CD4-positive, CD25-positive, alpha-beta regulatory T cell (primary cell): ENCODE results near the gene LAMC2. TPM values are rescaled to one million over a fixed set of nuclear protein-coding genes. Genes with fewer than 3 reads are reported as not detected.

Experiments
- ATAC-seq, 2 donors: fragments of 150-1000 bp; cut with Tn5 transposase; one replicate each; pipeline ENCODE4 v1.10.0; 2021; ENCODE audit warnings: low read depth in 2 of 2, moderate number of reproducible peaks in 2 of 2, moderate library complexity in 1 of 2
- DNase-seq, 3 donors: peaks; one replicate each; pipeline versions ENCODE4 v3.0.0 to v3.0.0-alpha.2; 2012 to 2022; ENCODE audit warnings: mixed read lengths in 1 of 3
- H3K27ac ChIP-seq: one replicate; pipeline ENCODE4 v1.7.0; 2013; ENCODE audit warnings: mild to moderate bottlenecking, low read length; ENCODE audit not compliant: insufficient read depth, poor library complexity, severe bottlenecking
- H3K27me3 ChIP-seq: one replicate; pipeline ENCODE4 v1.7.0; 2013; ENCODE audit warnings: low read length; ENCODE audit not compliant: control insufficient read depth, insufficient read depth
- H3K36me3 ChIP-seq: one replicate; pipeline ENCODE4 v1.7.0; 2013; ENCODE audit warnings: mild to moderate bottlenecking, low read length, moderate library complexity; ENCODE audit not compliant: control insufficient read depth, insufficient read depth
- H3K4me1 ChIP-seq: 2 replicates; pipeline ENCODE4 v1.7.0; 2013; ENCODE audit warnings: mild to moderate bottlenecking, low read length; ENCODE audit not compliant: insufficient read depth, control insufficient read depth, poor library complexity, severe bottlenecking
- H3K4me3 ChIP-seq: one replicate; pipeline ENCODE4 v1.7.0; 2013; ENCODE audit warnings: low read depth, mild to moderate bottlenecking, low read length, moderate library complexity
- H3K9me3 ChIP-seq, 2 experiments: 1 replicate in 1 of 2; 2 replicates in 1 of 2; pipeline ENCODE4 v1.7.0; 2013; ENCODE audit warnings: low read length in 2 of 2, mild to moderate bottlenecking in 1 of 2, moderate library complexity in 1 of 2; ENCODE audit not compliant: control insufficient read depth in 2 of 2
- H3K27ac Mint-ChIP-seq, 3 donors: one replicate each; pipeline ENCODE4 v1.8.0; 2020 to 2022; ENCODE audit warnings: mild to moderate bottlenecking in 3 of 3, mixed read lengths in 3 of 3, moderate library complexity in 2 of 3
- H3K27me3 Mint-ChIP-seq: one replicate; pipeline ENCODE4 v1.8.0; 2022; ENCODE audit warnings: mild to moderate bottlenecking, mixed read lengths
- H3K36me3 Mint-ChIP-seq: one replicate; pipeline ENCODE4 v1.8.0; 2020; ENCODE audit warnings: mixed read lengths
- H3K4me1 Mint-ChIP-seq, 4 donors: one replicate each; pipeline ENCODE4 v1.8.0; 2020 to 2022; ENCODE audit warnings: mixed read lengths in 4 of 4, mild to moderate bottlenecking in 1 of 4
- H3K4me3 Mint-ChIP-seq, 4 donors: one replicate each; pipeline ENCODE4 v1.8.0; 2020 to 2022; ENCODE audit warnings: mild to moderate bottlenecking in 4 of 4, mixed read lengths in 4 of 4, moderate library complexity in 3 of 4
- H3K9me3 Mint-ChIP-seq, 7 donors: one replicate each; pipeline ENCODE4 v1.8.0; 2020 to 2022; ENCODE audit warnings: mixed read lengths in 7 of 7, mild to moderate bottlenecking in 3 of 7, moderate library complexity in 2 of 7
- polyA plus RNA-seq, 4 donors: library from polyadenylated mRNA; unstranded; fragments of 300-500 nt; fragmentation: Illumina TruSeq; gene quantifications; one replicate each; pipeline ENCODE4 v1.2.3, GENCODE V29; 2021
- total RNA-seq: library from RNA; stranded (reverse); gene quantifications from one replicate; pipeline ENCODE4 v1.2.3, GENCODE V29; 2022

The LAMC2 gene
- total and polyA plus RNA-seq, 5 donors from 2014 or later: not detected

DNA sequence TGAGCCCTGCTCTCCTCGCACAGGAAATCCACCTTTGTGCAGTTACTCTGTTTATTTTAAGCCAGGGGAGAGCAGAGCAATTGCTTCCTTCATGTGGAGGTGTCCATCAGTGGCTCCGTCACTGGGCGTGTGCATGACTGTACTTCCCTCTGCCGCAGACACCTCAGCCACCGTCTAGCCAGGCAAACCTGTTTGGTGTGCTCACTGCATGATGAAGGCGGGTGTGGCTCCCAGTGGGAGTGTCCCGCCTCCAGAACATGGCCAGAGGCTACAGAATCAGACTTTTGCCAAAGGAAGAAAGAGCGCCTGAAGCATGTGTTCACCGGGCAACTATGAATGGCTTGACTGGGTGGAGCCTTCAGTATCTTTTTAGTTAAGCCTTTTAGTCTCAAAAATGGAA, 26.1 kb upstream of the LAMC2 start:
- no peaks in the 10 kb centered on the region for H3K36me3 ChIP-seq
- H3K4me1 ChIP-seq: no peaks in the 10 kb centered on the region
- no peak overlapping the region for H3K4me3 Mint-ChIP-seq
- ATAC-seq (no peak), DNase-seq (no peak)
- H3K27ac Mint-ChIP-seq: no peak overlapping the region
- no peaks in the 10 kb centered on the region for H3K36me3 Mint-ChIP-seq
- H3K9me3 ChIP-seq: no peaks in the 10 kb centered on the region
- H3K27me3 ChIP-seq: no peaks in the 10 kb centered on the region
- peaks cover 4% of the 10 kb centered on the region for H3K27me3 Mint-ChIP-seq
- H3K27ac ChIP-seq: no peak overlapping the region
- peaks cover 0 to 1% (median 0%) of the 10 kb centered on the region in 7 donors for H3K9me3 Mint-ChIP-seq
- H3K4me3 ChIP-seq: no peak overlapping the region
- no peaks in the 10 kb centered on the region for H3K4me1 Mint-ChIP-seq

DNA sequence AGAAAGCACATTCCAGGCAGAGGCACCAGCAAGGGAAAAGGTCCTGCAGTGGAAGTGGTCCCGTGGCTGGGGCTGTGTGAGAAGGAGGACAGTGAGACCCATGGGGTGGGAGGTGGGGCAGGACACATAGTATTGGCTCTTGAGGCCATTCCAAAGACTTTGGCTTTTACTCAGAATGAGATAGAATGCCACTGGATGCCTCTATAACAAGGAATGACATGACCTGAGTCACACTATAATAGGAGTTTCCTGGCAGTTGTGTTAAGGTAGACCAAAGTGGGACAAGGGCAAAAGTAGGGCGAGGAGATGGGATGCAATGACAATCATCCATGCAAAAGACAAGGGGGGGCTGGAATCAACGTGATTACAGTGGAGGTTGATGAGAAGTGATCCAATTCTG, 24.7 kb upstream of the LAMC2 start:
- no peaks in the 10 kb centered on the region for H3K4me1 Mint-ChIP-seq
- Histone ChIP-seq H3K36me3 (no peaks in the 10 kb centered on the region), H3K4me3 (no peak overlapping the region), H3K9me3 (no peaks in the 10 kb centered on the region), H3K4me1 (no peaks in the 10 kb centered on the region), H3K27ac (no peak overlapping the region), H3K27me3 (no peaks in the 10 kb centered on the region)
- DNase-seq (no peak), ATAC-seq (no peak)
- peaks cover 4% of the 10 kb centered on the region for H3K27me3 Mint-ChIP-seq
- no peaks in the 10 kb centered on the region for H3K36me3 Mint-ChIP-seq
- no peak overlapping the region for H3K4me3 Mint-ChIP-seq
- H3K27ac Mint-ChIP-seq: no peak overlapping the region
- peaks cover 0 to 1% (median 0%) of the 10 kb centered on the region in 7 donors for H3K9me3 Mint-ChIP-seq

DNA sequence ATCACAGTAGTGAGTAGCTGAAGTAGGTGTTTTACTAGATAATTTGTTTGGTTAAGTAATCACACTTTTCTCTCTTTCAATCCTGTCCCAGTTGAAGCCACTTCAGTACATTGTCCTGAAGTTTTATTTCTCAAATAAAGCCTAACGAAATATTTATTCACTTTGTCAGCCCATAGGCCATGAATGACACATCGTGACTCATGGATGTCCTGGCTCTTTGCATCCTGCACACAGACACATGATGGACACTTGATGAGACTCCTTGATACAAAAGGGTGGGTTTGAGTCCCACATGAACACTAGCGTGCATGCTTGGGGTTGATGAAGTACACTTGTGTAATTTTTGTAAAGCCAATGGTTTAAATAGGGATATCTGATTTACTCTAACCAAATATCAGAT, 22.7 kb upstream of the LAMC2 start:
- Histone ChIP-seq H3K4me3 (no peak overlapping the region), H3K27me3 (no peaks in the 10 kb centered on the region), H3K27ac (no peak overlapping the region), H3K9me3 (no peaks in the 10 kb centered on the region), H3K36me3 (no peaks in the 10 kb centered on the region), H3K4me1 (no peaks in the 10 kb centered on the region)
- H3K9me3 Mint-ChIP-seq: peaks cover 0 to 1% (median 0%) of the 10 kb centered on the region in 7 donors
- ATAC-seq (no peak), DNase-seq (no peak)
- H3K4me1 Mint-ChIP-seq: no peaks in the 10 kb centered on the region
- peaks cover 3% of the 10 kb centered on the region for H3K27me3 Mint-ChIP-seq
- no peaks in the 10 kb centered on the region for H3K36me3 Mint-ChIP-seq
- no peak overlapping the region for H3K4me3 Mint-ChIP-seq
- no peak overlapping the region for H3K27ac Mint-ChIP-seq

DNA sequence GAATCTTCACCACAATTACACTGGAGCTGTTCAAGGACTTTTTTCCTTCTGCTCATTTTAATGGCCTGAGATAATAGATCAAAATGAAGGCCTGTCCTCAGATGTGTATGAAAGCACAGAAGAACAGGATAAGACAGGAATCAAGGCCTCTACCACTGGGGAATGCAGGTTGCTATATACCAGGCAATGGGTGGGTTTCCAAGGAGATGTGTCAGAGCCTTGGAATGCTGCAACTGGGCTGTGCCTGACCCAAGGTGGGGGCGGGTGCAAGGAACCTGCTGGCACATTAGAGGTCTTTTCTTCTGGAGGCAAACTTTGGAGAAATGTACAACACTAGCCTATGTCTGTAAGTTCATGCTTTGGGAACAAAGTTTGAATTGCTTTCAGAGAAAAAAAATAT, 21.7 kb upstream of the LAMC2 start:
- Mint-ChIP-seq H3K4me1 (no peaks in the 10 kb centered on the region), H3K27me3 (no peaks in the 10 kb centered on the region), H3K27ac (no peak overlapping the region), H3K4me3 (no peak overlapping the region), H3K36me3 (no peaks in the 10 kb centered on the region), H3K9me3 (peaks cover 0 to 1% (median 0%) of the 10 kb centered on the region in 7 donors)
- Histone ChIP-seq H3K27ac (no peak overlapping the region), H3K9me3 (no peaks in the 10 kb centered on the region), H3K36me3 (no peaks in the 10 kb centered on the region), H3K4me3 (no peak overlapping the region), H3K27me3 (no peaks in the 10 kb centered on the region), H3K4me1 (no peaks in the 10 kb centered on the region)
- DNase-seq (no peak), ATAC-seq (no peak)

DNA sequence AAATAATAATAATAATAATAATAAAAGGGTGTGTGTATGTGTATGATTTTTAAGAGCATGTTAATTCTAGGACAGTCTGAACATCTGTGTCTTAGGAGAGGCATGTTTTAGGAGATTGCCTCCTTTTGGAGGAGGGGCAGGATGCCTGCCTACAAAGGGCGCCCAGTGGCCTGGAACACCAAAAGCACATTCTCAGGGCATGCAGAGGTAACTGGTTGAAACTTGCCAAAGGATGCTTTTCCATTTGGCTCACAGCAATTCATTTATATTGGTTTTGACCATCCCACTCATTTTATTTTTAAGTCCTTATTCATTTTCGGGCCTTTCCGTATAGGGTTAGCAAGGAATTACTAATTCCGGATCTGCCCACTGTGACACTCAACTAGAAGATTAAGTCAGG, 21.1 kb upstream of the LAMC2 start:
- Histone ChIP-seq H3K27me3 (no peaks in the 10 kb centered on the region), H3K27ac (no peak overlapping the region), H3K9me3 (no peaks in the 10 kb centered on the region), H3K36me3 (no peaks in the 10 kb centered on the region), H3K4me1 (no peaks in the 10 kb centered on the region), H3K4me3 (no peak overlapping the region)
- ATAC-seq (no peak), DNase-seq (no peak)
- Mint-ChIP-seq H3K4me1 (no peaks in the 10 kb centered on the region), H3K9me3 (peaks cover 0 to 1% (median 0%) of the 10 kb centered on the region in 7 donors), H3K4me3 (no peak overlapping the region), H3K27me3 (peaks cover 2% of the 10 kb centered on the region), H3K27ac (no peak overlapping the region), H3K36me3 (no peaks in the 10 kb centered on the region)

DNA sequence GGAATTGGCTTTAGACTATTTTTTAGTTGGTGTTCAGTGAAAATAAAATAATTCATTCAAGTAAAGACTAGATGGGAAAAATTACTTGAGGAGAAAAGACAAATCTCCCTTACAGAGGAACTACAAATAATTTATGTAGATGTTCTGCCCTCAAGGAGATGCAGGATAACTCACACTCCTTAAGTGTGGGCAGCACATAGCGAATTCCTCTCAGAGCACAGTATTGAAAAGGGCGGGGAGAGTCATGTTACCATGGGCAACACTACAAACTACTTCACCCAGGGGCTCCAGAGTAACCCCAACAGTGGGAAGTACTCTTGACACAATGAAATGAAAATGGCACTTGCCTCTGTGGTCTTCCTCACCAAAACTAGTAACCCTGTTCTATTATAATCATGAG, 20.6 kb upstream of the LAMC2 start:
- Histone ChIP-seq H3K27ac (no peak overlapping the region), H3K9me3 (no peaks in the 10 kb centered on the region), H3K27me3 (no peaks in the 10 kb centered on the region), H3K4me1 (no peaks in the 10 kb centered on the region), H3K4me3 (no peak overlapping the region), H3K36me3 (no peaks in the 10 kb centered on the region)
- H3K4me1 Mint-ChIP-seq: no peaks in the 10 kb centered on the region
- ATAC-seq (no peak), DNase-seq (no peak)
- no peak overlapping the region for H3K27ac Mint-ChIP-seq
- H3K27me3 Mint-ChIP-seq: peaks cover 5% of the 10 kb centered on the region
- H3K4me3 Mint-ChIP-seq: no peak overlapping the region
- H3K9me3 Mint-ChIP-seq: peaks cover 0 to 1% (median 0%) of the 10 kb centered on the region in 7 donors
- H3K36me3 Mint-ChIP-seq: no peaks in the 10 kb centered on the region

DNA sequence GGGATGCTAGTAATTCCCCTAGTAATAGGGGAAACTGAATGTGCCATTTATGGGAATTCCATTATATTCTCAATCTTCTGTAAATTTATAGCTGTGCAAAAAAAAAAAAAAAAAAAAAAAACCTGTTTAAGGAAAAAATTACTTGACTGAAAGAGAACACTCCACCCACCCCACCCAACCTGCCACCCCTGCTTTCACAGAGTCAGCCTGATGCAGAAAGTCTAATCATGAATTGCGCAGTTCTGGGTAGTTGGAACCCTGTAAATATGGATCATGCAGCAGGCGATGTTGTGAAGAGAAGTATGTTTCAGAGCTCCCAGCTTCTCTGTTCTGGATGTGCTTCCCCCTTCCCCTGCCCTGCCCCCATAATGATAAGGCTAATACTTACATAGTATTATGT, 19.6 kb upstream of the LAMC2 start:
- H3K4me3 ChIP-seq: no peak overlapping the region
- no peak for DNase-seq
- no peaks in the 10 kb centered on the region for H3K27me3 ChIP-seq
- no peaks in the 10 kb centered on the region for H3K36me3 ChIP-seq
- no peaks in the 10 kb centered on the region for H3K4me1 ChIP-seq
- no peak overlapping the region for H3K27ac ChIP-seq
- ATAC-seq: no peak
- no peak overlapping the region for H3K27ac Mint-ChIP-seq
- H3K9me3 ChIP-seq: no peaks in the 10 kb centered on the region
- peaks cover 0 to 1% (median 0%) of the 10 kb centered on the region in 7 donors for H3K9me3 Mint-ChIP-seq
- H3K4me3 Mint-ChIP-seq: no peak overlapping the region
- H3K27me3 Mint-ChIP-seq: peaks cover 9% of the 10 kb centered on the region
- H3K36me3 Mint-ChIP-seq: no peaks in the 10 kb centered on the region
- no peaks in the 10 kb centered on the region for H3K4me1 Mint-ChIP-seq

DNA sequence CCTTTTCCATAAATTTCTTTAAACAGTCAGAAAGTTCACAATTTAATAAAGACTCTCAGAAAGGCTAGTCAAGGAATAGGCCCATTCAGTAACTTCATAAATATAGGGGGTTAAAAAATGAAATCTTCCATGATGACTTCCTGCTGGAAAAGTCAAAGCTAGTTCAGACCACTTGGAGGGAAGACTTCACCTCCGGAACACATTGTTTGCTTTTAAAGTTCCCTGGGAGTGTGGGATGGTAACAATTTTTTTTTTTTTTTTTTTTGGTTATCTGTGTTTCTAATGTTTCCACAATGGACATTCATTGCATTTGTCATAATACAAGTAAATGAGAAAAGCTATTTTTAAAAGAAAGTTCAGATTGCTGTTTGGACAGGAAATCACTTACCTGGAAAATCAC, 18.4 kb upstream of the LAMC2 start:
- no peak for ATAC-seq
- Histone ChIP-seq H3K36me3 (no peaks in the 10 kb centered on the region), H3K27ac (no peak overlapping the region), H3K4me1 (no peaks in the 10 kb centered on the region), H3K9me3 (no peaks in the 10 kb centered on the region), H3K4me3 (no peak overlapping the region), H3K27me3 (no peaks in the 10 kb centered on the region)
- no peak overlapping the region for H3K4me3 Mint-ChIP-seq
- no peaks in the 10 kb centered on the region for H3K4me1 Mint-ChIP-seq
- peaks cover 9% of the 10 kb centered on the region for H3K27me3 Mint-ChIP-seq
- H3K36me3 Mint-ChIP-seq: no peaks in the 10 kb centered on the region
- H3K27ac Mint-ChIP-seq: no peak overlapping the region
- DNase-seq: no peak
- peaks cover 0 to 1% (median 0%) of the 10 kb centered on the region in 7 donors for H3K9me3 Mint-ChIP-seq
